ENCODE measurements around the gene MRFAP1L1. TPM values are rescaled to one million over a fixed set of nuclear protein-coding genes. Genes with fewer than 3 reads are reported as not detected.

Gene MRFAP1L1
- total RNA-seq, 1 experiment from 2014 or later: 61.4 TPM

GRCh38 chr4:6716018-6716911 lies 6.6 kb upstream of the MRFAP1L1 start, which contains the start of gene BLOC1S4:
BLOC1S4 (plus strand) TSS chr4:6716174; CDS start chr4:6716210, 36 bp downstream.
- DNase-seq (ENCODE audit: low read depth): peak; percentile 85

GRCh38 chr4:6715704-6716017 lies 6.0 kb upstream of the MRFAP1L1 start:
- DNase-seq (ENCODE audit: low read depth): no peak

GRCh38 chr4:6714954-6715353 lies 5.3 kb upstream of the MRFAP1L1 start:
- no peak for DNase-seq (ENCODE audit: low read depth)

GRCh38 chr4:6710996-6711395 lies 1.3 kb upstream of the MRFAP1L1 start:
- DNase-seq (ENCODE audit: low read depth): no peak

- no peak for DNase-seq (ENCODE audit: low read depth)
Observed at GRCh38 chr4:6710282-6710681, 617 bp upstream of the MRFAP1L1 start.

GRCh38 chr4:6706173-6706572 lies 3.5 kb downstream of the MRFAP1L1 start:
- DNase-seq (ENCODE audit: low read depth): no peak

- DNase-seq (ENCODE audit: low read depth): no peak
Observed at GRCh38 chr4:6705646-6706045, 4.0 kb downstream of the MRFAP1L1 start.

GRCh38 chr4:6703786-6704185 lies 5.9 kb downstream of the MRFAP1L1 start:
- no peak for DNase-seq (ENCODE audit: low read depth)

GRCh38 chr4:6702761-6703160 lies 6.9 kb downstream of the MRFAP1L1 start:
- DNase-seq (ENCODE audit: low read depth): no peak

- no peak for DNase-seq (ENCODE audit: low read depth)
Observed at GRCh38 chr4:6701371-6701770, 8.3 kb downstream of the MRFAP1L1 start.

GRCh38 chr4:6699903-6700302 lies 9.8 kb downstream of the MRFAP1L1 start:
- no peak for DNase-seq (ENCODE audit: low read depth)

GRCh38 chr4:6699388-6699787 lies 10.3 kb downstream of the MRFAP1L1 start:
- DNase-seq (ENCODE audit: low read depth): no peak

- no peak for DNase-seq (ENCODE audit: low read depth)
Observed at GRCh38 chr4:6697131-6697530, 12.5 kb downstream of the MRFAP1L1 start.

- no peak for DNase-seq (ENCODE audit: low read depth)
Observed at GRCh38 chr4:6696611-6697010, 13.1 kb downstream of the MRFAP1L1 start.

GRCh38 chr4:6695660-6696610 lies 13.7 kb downstream of the MRFAP1L1 start:
- peak; percentile 14 for DNase-seq (ENCODE audit: low read depth)

- DNase-seq (ENCODE audit: low read depth): no peak
Observed at GRCh38 chr4:6694177-6694901, 15.3 kb downstream of the MRFAP1L1 start.

GRCh38 chr4:6693231-6694176 lies 16.2 kb downstream of the MRFAP1L1 start, which contains the start of gene S100P:
S100P (plus strand) TSS chr4:6693878; CDS start chr4:6693933, 55 bp downstream.
- no peak for DNase-seq (ENCODE audit: low read depth)

GRCh38 chr4:6692806-6693205 lies 16.9 kb downstream of the MRFAP1L1 start:
- peak; percentile 16 for DNase-seq (ENCODE audit: low read depth)

GRCh38 chr4:6692379-6692778 lies 17.3 kb downstream of the MRFAP1L1 start:
- DNase-seq (ENCODE audit: low read depth): no peak

- no peak for DNase-seq (ENCODE audit: low read depth)
Observed at GRCh38 chr4:6689506-6689960, 20.1 kb downstream of the MRFAP1L1 start.

Measured in RPMI7951 (cell line).